ENCODE measurements around the gene EVA1B. TPM values are rescaled to one million over a fixed set of nuclear protein-coding genes. Genes with fewer than 3 reads are reported as not detected.

The EVA1B gene
- total RNA-seq, 1 experiment from 2014 or later, result 5.5 TPM

DNA sequence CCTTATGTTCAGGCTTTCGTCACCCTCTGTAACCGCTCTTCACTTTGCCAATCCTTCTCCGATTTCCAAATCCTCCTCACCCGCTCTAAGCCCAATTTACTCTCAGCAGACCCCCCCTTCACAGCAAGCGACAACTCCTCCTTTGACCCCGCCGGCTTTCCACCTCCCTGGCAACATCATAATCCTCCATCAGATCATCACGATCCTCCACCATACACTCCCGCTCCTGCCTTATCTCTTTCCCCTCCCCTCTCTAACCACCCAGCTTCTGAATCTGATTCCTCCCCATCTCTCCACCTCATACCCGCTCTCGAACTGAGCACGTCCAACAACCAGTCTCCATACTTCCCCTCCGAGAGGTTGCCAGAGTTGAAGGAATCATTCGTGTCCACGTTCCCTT lies 7.5 kb upstream of the EVA1B start:
- Histone ChIP-seq H3K4ac (ENCODE audit: low read depth, low read length) (no peak overlapping the region), H2BK12ac (ENCODE audit: insufficient read length, low read depth, low read length) (no peak overlapping the region), H2BK120ac (ENCODE audit: low read depth, low read length, poor library complexity, severe bottlenecking) (no peak overlapping the region), H3K27ac (ENCODE audit: insufficient read length, low read depth, low read length) (no peak overlapping the region), H3K23ac (ENCODE audit: insufficient read length, low read depth, low read length) (no peak overlapping the region), H3K9me3 (ENCODE audit: control insufficient read depth, low read depth, low read length) (no peaks in the 10 kb centered on the region), H4K5ac (ENCODE audit: insufficient read length, low read depth, low read length) (no peak overlapping the region), H4K91ac (ENCODE audit: insufficient read length, low read depth, low read length) (no peak overlapping the region), H3K23me2 (ENCODE audit: insufficient read length, low read depth, low read length, poor library complexity, severe bottlenecking) (no peaks in the 10 kb centered on the region), H2BK20ac (ENCODE audit: low read depth, low read length, poor library complexity, severe bottlenecking) (no peak overlapping the region), H2BK15ac (ENCODE audit: low read depth, low read length) (no peak overlapping the region), H3K9ac (ENCODE audit: extremely low read depth, insufficient read length, low read length) (no peak overlapping the region), H2BK5ac (ENCODE audit: insufficient read length, low read length) (no peak overlapping the region), H3K4me2 (ENCODE audit: insufficient read depth, insufficient read length, low read length) (no peak overlapping the region), H4K20me1 (ENCODE audit: control insufficient read depth, insufficient read depth, insufficient read length) (peaks cover 5% of the 10 kb centered on the region), H3T11ph (ENCODE audit: low read length) (no peak overlapping the region), H2AK5ac (ENCODE audit: insufficient read length, low read length) (no peak overlapping the region), H3K14ac (ENCODE audit: insufficient read depth, low read length) (no peak overlapping the region), H3K79me2 (ENCODE audit: insufficient read depth, low read length) (no peaks in the 10 kb centered on the region), H2AFZ (ENCODE audit: low read length) (no peak overlapping the region), H4K8ac (replicated peaks; ENCODE audit: insufficient read length, low read depth, low read length) (no peak overlapping the region), H3K27me3 (ENCODE audit: insufficient read depth, low read length) (no peaks in the 10 kb centered on the region), H3K18ac (ENCODE audit: insufficient read length, low read depth, low read length) (no peak overlapping the region), H3K4me1 (ENCODE audit: insufficient read depth, low read length) (no peaks in the 10 kb centered on the region), H3K79me1 (ENCODE audit: insufficient read depth, low read depth, low read length, poor library complexity, severe bottlenecking) (no peaks in the 10 kb centered on the region), H3K56ac (ENCODE audit: insufficient read length, low read depth, low read length) (no peak overlapping the region)
- Mint-ChIP-seq H3K9me3 (no peaks in the 10 kb centered on the region), H3K36me3 (ENCODE audit: insufficient read depth in 1 of 3, low read depth in 3 of 3) (peaks cover 0 to under 1% (median 0%) of the 10 kb centered on the region in 3 experiments; a peak in 1 of 7 replicates), H3K27me3 (ENCODE audit: low read depth) (peaks cover 32% of the 10 kb centered on the region), H3K4me3 (no peak overlapping the region), H3K4me1 (peaks cover 5 to 6% of the 10 kb centered on the region in 2 experiments), H3K27ac (no peak overlapping the region; a peak in 1 of 7 replicates)
- TF ChIP-seq, protein P1, sequence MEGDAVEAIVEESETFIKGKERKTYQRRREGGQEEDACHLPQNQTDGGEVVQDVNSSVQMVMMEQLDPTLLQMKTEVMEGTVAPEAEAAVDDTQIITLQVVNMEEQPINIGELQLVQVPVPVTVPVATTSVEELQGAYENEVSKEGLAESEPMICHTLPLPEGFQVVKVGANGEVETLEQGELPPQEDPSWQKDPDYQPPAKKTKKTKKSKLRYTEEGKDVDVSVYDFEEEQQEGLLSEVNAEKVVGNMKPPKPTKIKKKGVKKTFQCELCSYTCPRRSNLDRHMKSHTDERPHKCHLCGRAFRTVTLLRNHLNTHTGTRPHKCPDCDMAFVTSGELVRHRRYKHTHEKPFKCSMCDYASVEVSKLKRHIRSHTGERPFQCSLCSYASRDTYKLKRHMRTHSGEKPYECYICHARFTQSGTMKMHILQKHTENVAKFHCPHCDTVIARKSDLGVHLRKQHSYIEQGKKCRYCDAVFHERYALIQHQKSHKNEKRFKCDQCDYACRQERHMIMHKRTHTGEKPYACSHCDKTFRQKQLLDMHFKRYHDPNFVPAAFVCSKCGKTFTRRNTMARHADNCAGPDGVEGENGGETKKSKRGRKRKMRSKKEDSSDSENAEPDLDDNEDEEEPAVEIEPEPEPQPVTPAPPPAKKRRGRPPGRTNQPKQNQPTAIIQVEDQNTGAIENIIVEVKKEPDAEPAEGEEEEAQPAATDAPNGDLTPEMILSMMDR (conservative IDR thresholded peaks at IDR 0.05), result no peak
- WGBS (ENCODE audit: extremely low coverage, insufficient read length, low lambda C conversion rate), result 100% methylated on average over 1 of the region's 15 CpGs
- no peak for DNase-seq

All from H9 (cell line).